ENCODE results near the gene ZNRF1. TPM values are rescaled to one million over a fixed set of nuclear protein-coding genes. Genes with fewer than 3 reads are reported as not detected.

Gene ZNRF1
- total and polyA plus RNA-seq, 2 of the 4 experiments (the other 2 are of a cell fraction) = 8.2 to 20.7 TPM

- no peak for TF ChIP-seq NFE2L2 (IDR thresholded peaks at IDR 0.05; ENCODE audit: low read depth, low read length)
These were observed 39.4 kb downstream of the ZNRF1 start (continued) for GRCh38 chr16:75038036-75038858.

- Histone ChIP-seq H3K79me1 (ENCODE audit: low read depth in 1 of 2, low read length in 2 of 2) (peaks cover 50 to 58% of the 10 kb centered on the region in 2 experiments), H2BK5ac (ENCODE audit: low read depth, low read length, poor library complexity, severe bottlenecking) (no peak overlapping the region), H4K5ac (ENCODE audit: low read depth, low read length) (no peak overlapping the region), H3K9me1 (ENCODE audit: insufficient read depth, low read length) (no peaks in the 10 kb centered on the region), H2AK9ac (replicated peaks; ENCODE audit: low read depth, low read length, poor library complexity) (no peak overlapping the region), H2AFZ (replicated peaks; ENCODE audit: low read length, poor library complexity) (no peak overlapping the region), H3K4me3 (ENCODE audit: insufficient read depth, low read depth, low read length) (no peak overlapping the region), H2BK20ac (ENCODE audit: low read depth, low read length) (no peak overlapping the region), H3K14ac (replicated peaks; ENCODE audit: low read depth, low read length) (no peak overlapping the region), H2BK120ac (ENCODE audit: low read depth, low read length) (no peak overlapping the region), H4K91ac (ENCODE audit: insufficient read depth, low read depth, low read length) (no peak overlapping the region), H3K9me3 (ENCODE audit: control insufficient read depth, insufficient read depth, low read length) (peaks cover 8% of the 10 kb centered on the region), H3K18ac (ENCODE audit: low read depth, low read length) (no peak overlapping the region), H3K36me3 (ENCODE audit: control insufficient read depth, insufficient read depth, low read length) (peaks cover 2% of the 10 kb centered on the region; the same call in 1 of the 2 replicates), H3K4ac (ENCODE audit: low read depth, low read length) (no peak overlapping the region), H3K56ac (ENCODE audit: extremely low read depth, insufficient read depth, low read length) (no peak overlapping the region), H4K20me1 (ENCODE audit: insufficient read depth, low read length) (peaks cover 29% of the 10 kb centered on the region), H3K4me1 (ENCODE audit: control insufficient read depth, insufficient read depth, low read length) (peaks cover 6% of the 10 kb centered on the region), H3K23ac (ENCODE audit: low read depth, low read length) (no peak overlapping the region), H3K9ac (ENCODE audit: low read depth, low read length) (no peak overlapping the region), H4K8ac (ENCODE audit: low read depth in 2 of 2, low read length in 2 of 2) (no peak overlapping the region), H2BK15ac (ENCODE audit: low read depth, low read length) (no peak overlapping the region), H3K27ac (ENCODE audit: insufficient read depth, low read length) (no peak overlapping the region), H2AK5ac (ENCODE audit: low read depth, low read length) (no peak overlapping the region), H3K27me3 (ENCODE audit: control insufficient read depth, insufficient read depth, low read length) (no peaks in the 10 kb centered on the region), H3K4me2 (ENCODE audit: low read depth, low read length) (no peak overlapping the region)
- in situ Hi-C loops (cut with MboI; ENCODE audit: low sequenced_read_pairs) = no loop called here
- intact Hi-C loops (cut with micrococcal nuclease) = no loop called here
- ATAC-seq (ENCODE audit: low read depth) (no peak), DNase-seq (no peak)
- no peak for TF ChIP-seq MXI1 (IDR thresholded peaks at IDR 0.05; ENCODE audit: borderline replicate concordance, low read depth, low read length)
- no peak for TF ChIP-seq RAD21 (IDR thresholded peaks at IDR 0.05; ENCODE audit: low read length)
- TF ChIP-seq NFE2L2 (IDR thresholded peaks at IDR 0.05; ENCODE audit: low read depth, low read length) = no peak
- TF ChIP-seq CEBPB (IDR thresholded peaks at IDR 0.05; ENCODE audit: low read depth, low read length) = no peak
- no peak for TF ChIP-seq POLR2A (IDR thresholded peaks at IDR 0.05; ENCODE audit: low read depth, low read length)
- dilution Hi-C loops (cut with HindIII; ENCODE audit: low sequenced_read_pairs, unreplicated experiment) = no loop called here
- WGBS, 2 experiments (ENCODE audit: extremely low coverage in 2 of 2, insufficient read length in 1 of 2) = no CpG with 5 or more reads among the region's 6 CpGs
- no TSS peak for BruUV-seq (replicated peaks)
- ChIA-PET CTCF (no interaction called here), POLR2A (ENCODE audit: unreplicated experiment) (no interaction called here)
These were observed 41.1 kb downstream of the ZNRF1 start for GRCh38 chr16:75039941-75040340.
